ENCODE measurements around the gene ZDHHC5.
"Not testable (repeated sequence)": the region's sequence is repeated elsewhere in the genome, so short reads cannot be mapped to it uniquely, and the experiment has no call there.

ZDHHC5 gene

DNA sequence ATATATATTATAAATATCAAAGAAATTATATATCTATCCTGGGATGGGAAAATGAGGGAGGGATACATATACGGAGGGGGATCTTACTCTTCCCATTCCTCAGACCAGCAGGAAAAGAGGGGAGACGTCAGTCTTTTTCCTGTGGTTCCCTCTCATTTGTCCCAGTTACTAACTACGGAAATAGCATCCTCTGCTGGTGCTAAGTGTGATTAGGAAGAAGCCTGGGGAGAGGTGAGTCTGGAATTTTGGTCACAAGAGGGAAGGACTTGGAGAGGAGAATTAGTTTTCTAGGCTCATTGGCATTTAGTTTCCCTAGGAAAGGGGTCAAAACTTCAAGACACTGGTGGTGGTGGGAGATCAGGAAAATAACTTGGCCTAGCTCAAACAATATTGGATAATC lies 32.5 kb downstream of the ZDHHC5 start:
- Histone ChIP-seq H3K79me2 (ENCODE audit: control insufficient read depth, insufficient read depth, low read length, poor library complexity) (no peaks in the 10 kb centered on the region), H3K79me1 (ENCODE audit: low read length) (no peaks in the 10 kb centered on the region), H3K36me3 (ENCODE audit: control insufficient read depth in 1 of 2, insufficient read depth in 2 of 2, low read length in 2 of 2) (peaks cover 46 to 68% of the 10 kb centered on the region in 2 experiments), H4K91ac (ENCODE audit: low read depth, low read length) (no peak overlapping the region), H2BK12ac (ENCODE audit: low read length) (no peak overlapping the region), H3K4me1 (ENCODE audit: control insufficient read depth in 1 of 2, insufficient read depth in 2 of 2, low read length in 2 of 2) (no peaks in the 10 kb centered on the region), H2AFZ (ENCODE audit: insufficient read depth, low read length, poor library complexity) (no peak overlapping the region), H2AK5ac (ENCODE audit: low read length) (no peak overlapping the region), H3K18ac (ENCODE audit: low read length) (no peak overlapping the region), H2BK120ac (ENCODE audit: insufficient read depth, low read length, poor library complexity) (no peak overlapping the region), H2BK5ac (ENCODE audit: low read depth, low read length, poor library complexity) (no peak overlapping the region), H3K27me3 (ENCODE audit: insufficient read depth, low read length) (no peaks in the 10 kb centered on the region), H4K8ac (ENCODE audit: low read depth, low read length) (no peak overlapping the region), H3K14ac (ENCODE audit: low read length) (no peak overlapping the region), H3K27ac (ENCODE audit: low read depth, low read length) (no peak overlapping the region), H3K4ac (ENCODE audit: low read depth, low read length) (no peak overlapping the region), H3K9me3 (ENCODE audit: insufficient read depth, low read depth, low read length) (no peaks in the 10 kb centered on the region), H3K4me3 (ENCODE audit: low read depth, low read length) (no peak overlapping the region), H4K12ac (ENCODE audit: low read depth, low read length) (no peak overlapping the region), H3K9ac (ENCODE audit: low read length) (no peak overlapping the region), H3K4me2 (ENCODE audit: low read length) (no peak overlapping the region), H3K23ac (ENCODE audit: low read length) (no peak overlapping the region)
- no peak for DNase-seq
- WGBS (ENCODE audit: extremely low coverage, insufficient coverage, insufficient read length) = no CpG with 5 or more reads among the region's 3 CpGs

DNA sequence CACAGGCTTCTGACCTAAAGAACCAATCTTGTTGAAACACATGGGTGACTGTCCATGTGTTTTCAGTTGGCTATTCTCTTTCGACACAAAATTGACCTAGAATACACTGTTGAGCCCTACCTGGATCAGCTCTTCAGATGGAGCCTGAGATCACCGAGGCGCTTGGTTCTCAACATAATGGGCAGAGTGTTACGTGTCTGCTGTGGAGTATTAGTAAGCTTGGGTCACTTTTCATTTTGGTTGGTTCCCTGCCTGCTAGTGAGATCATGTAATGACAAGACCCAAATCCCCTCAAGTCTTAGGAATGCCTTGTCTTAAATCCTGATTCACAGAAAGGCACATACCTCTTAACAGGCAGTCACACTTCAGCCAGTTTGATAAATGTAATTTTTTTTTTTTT lies 35.4 kb downstream of the ZDHHC5 start:
- no peak overlapping the region for H3K27ac ChIP-seq (ENCODE audit: low read depth, low read length)
- H4K8ac ChIP-seq (ENCODE audit: low read depth, low read length) = no peak overlapping the region
- H3K4me2 ChIP-seq (ENCODE audit: low read length) = no peak overlapping the region
- no peak overlapping the region for H2BK5ac ChIP-seq (ENCODE audit: low read depth, low read length, poor library complexity)
- DNase-seq = no peak
- H4K91ac ChIP-seq (ENCODE audit: low read depth, low read length) = no peak overlapping the region
- no peak overlapping the region for H3K23ac ChIP-seq (ENCODE audit: low read length)
- no peaks in the 10 kb centered on the region for H3K9me3 ChIP-seq (ENCODE audit: insufficient read depth, low read depth, low read length)
- no peak overlapping the region for H3K14ac ChIP-seq (ENCODE audit: low read length)
- no peak overlapping the region for H3K9ac ChIP-seq (ENCODE audit: low read length)
- H3K4me3 ChIP-seq (ENCODE audit: low read depth, low read length) = no peak overlapping the region
- H3K18ac ChIP-seq (ENCODE audit: low read length) = no peak overlapping the region
- H2BK120ac ChIP-seq (ENCODE audit: insufficient read depth, low read length, poor library complexity) = no peak overlapping the region
- peaks cover 33 to 46% of the 10 kb centered on the region in 2 experiments for H3K36me3 ChIP-seq (ENCODE audit: control insufficient read depth in 1 of 2, insufficient read depth in 2 of 2, low read length in 2 of 2)
- H3K27me3 ChIP-seq (ENCODE audit: insufficient read depth, low read length) = no peaks in the 10 kb centered on the region
- no peak overlapping the region for H2AK5ac ChIP-seq (ENCODE audit: low read length)
- H2BK12ac ChIP-seq (ENCODE audit: low read length) = no peak overlapping the region
- H2AFZ ChIP-seq (ENCODE audit: insufficient read depth, low read length, poor library complexity) = no peak overlapping the region
- H3K4me1 ChIP-seq (ENCODE audit: control insufficient read depth in 1 of 2, insufficient read depth in 2 of 2, low read length in 2 of 2) = no peaks in the 10 kb centered on the region
- no peak overlapping the region for H3K4ac ChIP-seq (ENCODE audit: low read depth, low read length)
- H3K79me2 ChIP-seq (ENCODE audit: control insufficient read depth, insufficient read depth, low read length, poor library complexity) = no peaks in the 10 kb centered on the region
- no CpG with 5 or more reads among the region's 4 CpGs for WGBS (ENCODE audit: extremely low coverage, insufficient coverage, insufficient read length)
- no peaks in the 10 kb centered on the region for H3K79me1 ChIP-seq (ENCODE audit: low read length)
- H4K12ac ChIP-seq (ENCODE audit: low read depth, low read length) = no peak overlapping the region

DNA sequence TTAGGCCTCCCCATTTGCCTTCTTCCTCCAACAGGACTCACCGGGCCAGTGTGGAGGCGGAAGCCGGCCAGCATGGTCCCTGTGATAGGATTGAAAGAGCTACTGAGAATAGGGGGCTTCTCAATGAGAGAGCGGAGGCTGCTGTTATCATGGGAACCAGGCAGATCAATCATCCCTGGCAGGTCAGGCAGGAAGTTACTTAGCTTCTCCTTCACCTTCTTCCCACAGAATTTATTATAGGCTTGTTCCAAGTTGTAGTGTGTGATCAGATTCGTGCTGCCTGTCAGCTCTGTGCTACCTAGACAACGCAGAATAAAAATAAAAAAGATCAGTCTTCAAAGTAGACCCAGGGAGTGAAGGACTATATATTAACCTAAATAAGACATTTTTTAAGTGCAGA lies 37.0 kb downstream of the ZDHHC5 start:
- H3K4me2 ChIP-seq (ENCODE audit: low read length) = no peak overlapping the region
- no peak overlapping the region for H4K91ac ChIP-seq (ENCODE audit: low read depth, low read length)
- H3K27me3 ChIP-seq (ENCODE audit: insufficient read depth, low read length) = no peaks in the 10 kb centered on the region
- no CpG with 5 or more reads among the region's 6 CpGs for WGBS (ENCODE audit: extremely low coverage, insufficient coverage, insufficient read length)
- no peak for DNase-seq
- no peak overlapping the region for H2BK120ac ChIP-seq (ENCODE audit: insufficient read depth, low read length, poor library complexity)
- no peak overlapping the region for H4K12ac ChIP-seq (ENCODE audit: low read depth, low read length)
- H3K23ac ChIP-seq (ENCODE audit: low read length) = no peak overlapping the region
- H3K27ac ChIP-seq (ENCODE audit: low read depth, low read length) = no peak overlapping the region
- H2AFZ ChIP-seq (ENCODE audit: insufficient read depth, low read length, poor library complexity) = no peak overlapping the region
- no peak overlapping the region for H4K8ac ChIP-seq (ENCODE audit: low read depth, low read length)
- no peak overlapping the region for H2BK12ac ChIP-seq (ENCODE audit: low read length)
- H3K9me3 ChIP-seq (ENCODE audit: insufficient read depth, low read depth, low read length) = no peaks in the 10 kb centered on the region
- no peak overlapping the region for H3K9ac ChIP-seq (ENCODE audit: low read length)
- no peak overlapping the region for H3K4me3 ChIP-seq (ENCODE audit: low read depth, low read length)
- H2AK5ac ChIP-seq (ENCODE audit: low read length) = no peak overlapping the region
- H3K79me2 ChIP-seq (ENCODE audit: control insufficient read depth, insufficient read depth, low read length, poor library complexity) = no peaks in the 10 kb centered on the region
- peaks cover 23 to 32% of the 10 kb centered on the region in 2 experiments for H3K36me3 ChIP-seq (ENCODE audit: control insufficient read depth in 1 of 2, insufficient read depth in 2 of 2, low read length in 2 of 2)
- no peak overlapping the region for H2BK5ac ChIP-seq (ENCODE audit: low read depth, low read length, poor library complexity)
- H3K79me1 ChIP-seq (ENCODE audit: low read length) = no peaks in the 10 kb centered on the region
- no peak overlapping the region for H3K18ac ChIP-seq (ENCODE audit: low read length)
- no peak overlapping the region for H3K14ac ChIP-seq (ENCODE audit: low read length)
- no peak overlapping the region for H3K4ac ChIP-seq (ENCODE audit: low read depth, low read length)
- H3K4me1 ChIP-seq (ENCODE audit: control insufficient read depth in 1 of 2, insufficient read depth in 2 of 2, low read length in 2 of 2) = no peaks in the 10 kb centered on the region

DNA sequence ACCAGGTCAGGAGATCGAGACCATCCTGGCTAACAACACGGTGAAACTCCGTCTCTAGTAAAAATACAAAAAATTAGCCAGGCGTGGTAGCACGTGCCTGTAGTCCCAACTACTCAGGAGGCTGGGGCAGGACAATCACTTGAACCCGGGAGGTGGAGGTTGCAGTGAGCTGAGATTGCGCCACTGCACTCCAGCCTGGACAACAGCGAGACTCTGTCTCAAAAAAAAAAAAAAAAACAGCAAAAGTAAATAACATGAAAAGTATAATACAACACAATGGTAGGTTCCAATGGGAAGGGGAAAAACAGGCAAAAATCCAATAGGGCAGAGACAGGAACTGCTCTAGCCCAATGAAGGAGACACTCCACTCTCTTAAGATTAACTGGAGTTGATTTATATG lies 37.5 kb downstream of the ZDHHC5 start:
- H2BK12ac ChIP-seq (ENCODE audit: low read length); H2AFZ ChIP-seq (ENCODE audit: insufficient read depth, low read length, poor library complexity); H3K79me2 ChIP-seq (ENCODE audit: control insufficient read depth, insufficient read depth, low read length, poor library complexity); H4K12ac ChIP-seq (ENCODE audit: low read depth, low read length); H3K4ac ChIP-seq (ENCODE audit: low read depth, low read length); H2BK120ac ChIP-seq (ENCODE audit: insufficient read depth, low read length, poor library complexity); H3K4me3 ChIP-seq (ENCODE audit: low read depth, low read length); H3K27ac ChIP-seq (ENCODE audit: low read depth, low read length); H3K18ac ChIP-seq (ENCODE audit: low read length); H3K23ac ChIP-seq (ENCODE audit: low read length); H3K4me1 ChIP-seq (ENCODE audit: control insufficient read depth in 1 of 2, insufficient read depth in 2 of 2, low read length in 2 of 2); H3K79me1 ChIP-seq (ENCODE audit: low read length); H3K4me2 ChIP-seq (ENCODE audit: low read length); H2AK5ac ChIP-seq (ENCODE audit: low read length); H3K14ac ChIP-seq (ENCODE audit: low read length); H2BK5ac ChIP-seq (ENCODE audit: low read depth, low read length, poor library complexity); H4K8ac ChIP-seq (ENCODE audit: low read depth, low read length); H3K27me3 ChIP-seq (ENCODE audit: insufficient read depth, low read length); H3K9ac ChIP-seq (ENCODE audit: low read length); H3K9me3 ChIP-seq (ENCODE audit: insufficient read depth, low read depth, low read length); H4K91ac ChIP-seq (ENCODE audit: low read depth, low read length); DNase-seq: not testable (repeated sequence)
- no CpG with 5 or more reads among the region's 8 CpGs for WGBS (ENCODE audit: extremely low coverage, insufficient coverage, insufficient read length)
- H3K36me3 ChIP-seq (ENCODE audit: control insufficient read depth in 1 of 2, insufficient read depth in 2 of 2, low read length in 2 of 2) = peaks cover 21 to 28% of the 10 kb centered on the region in 2 experiments
